HK-2 (cell line): ENCODE measurements around the gene SYNDIG1.

Experiments used
- DNase-seq: peaks from one replicate; pipeline ENCODE4 v3.0.0-alpha.2; 2018; ENCODE audit not compliant: unreplicated experiment

The SYNDIG1 gene

DNA sequence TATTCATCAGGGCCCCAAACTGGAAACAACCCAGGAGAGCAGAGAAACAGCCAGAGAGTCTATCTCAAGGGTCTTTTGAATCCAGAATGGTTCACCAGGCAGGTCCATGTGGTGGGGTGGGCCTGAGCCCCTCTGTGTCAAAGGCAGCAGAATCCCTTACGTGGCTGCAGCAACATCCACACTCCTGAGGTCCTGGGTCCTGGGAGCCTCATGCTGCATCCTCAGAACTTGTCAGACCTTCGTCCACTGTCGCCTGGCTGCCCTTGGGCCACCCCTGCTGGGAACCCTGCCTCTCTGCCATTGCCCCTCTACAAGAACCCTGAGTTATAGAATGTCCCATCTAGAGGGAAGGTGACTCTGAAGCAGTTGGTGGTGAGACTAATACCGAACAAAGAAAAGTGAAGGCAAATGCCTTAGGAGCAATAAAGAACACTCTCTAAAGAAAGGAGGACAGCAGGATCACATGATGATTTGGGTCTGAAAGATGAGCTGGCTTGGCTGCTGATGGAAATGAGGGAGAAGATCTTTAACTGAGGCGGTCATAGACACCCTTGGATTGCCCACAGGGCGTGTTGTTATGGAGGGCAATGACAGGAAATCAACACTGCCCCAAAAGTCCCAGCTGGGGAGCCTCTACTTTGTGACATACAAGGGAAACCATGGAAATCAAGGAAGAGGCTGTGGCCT is 161.2 kb downstream of the SYNDIG1 start:
- DNase-seq = no peak

- DNase-seq = no peak
Measured at GRCh38 chr20:24631173-24631505, 161.7 kb downstream of the SYNDIG1 start.

DNA sequence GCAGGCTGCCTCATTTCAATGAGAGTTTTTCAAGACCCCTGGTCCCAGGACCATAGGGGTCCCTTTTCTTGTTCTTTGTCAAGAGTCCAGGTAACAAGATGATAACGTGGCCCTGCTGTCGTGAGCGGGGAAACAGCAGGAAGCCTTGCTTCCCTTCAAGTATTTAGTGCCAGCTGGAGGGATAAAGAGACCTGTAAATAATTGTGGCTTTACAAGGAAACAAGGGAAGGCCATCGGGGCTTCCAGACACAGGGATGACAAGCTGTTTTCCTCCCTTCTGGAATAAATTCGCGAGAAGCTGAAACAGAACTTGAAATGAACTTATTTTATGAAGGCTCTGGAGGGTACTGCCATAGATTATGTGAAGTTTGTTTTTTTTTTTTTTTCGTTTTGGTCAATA is 163.2 kb downstream of the SYNDIG1 start:
- no peak for DNase-seq

- DNase-seq = no peak
Measured at GRCh38 chr20:24633026-24633425, 163.6 kb downstream of the SYNDIG1 start.

DNA sequence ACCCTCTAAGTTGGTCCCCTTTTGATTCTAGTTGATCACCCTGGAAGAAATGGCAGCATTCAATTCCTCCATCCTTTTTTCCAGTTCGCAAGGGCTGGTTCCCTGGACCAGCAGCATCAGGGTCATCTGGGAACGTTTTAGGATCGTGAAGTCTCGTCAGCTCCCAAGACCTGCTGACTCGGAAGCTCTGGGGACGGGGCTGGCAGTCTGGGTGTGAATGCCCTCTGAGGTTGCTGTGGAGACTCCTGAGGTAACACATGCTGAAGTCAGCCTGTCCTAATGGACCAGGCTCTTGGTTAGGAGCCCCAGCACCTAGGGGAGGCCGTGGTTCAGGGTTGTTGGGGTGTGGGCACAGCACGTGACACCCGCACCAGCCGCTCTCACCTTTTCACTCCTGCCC is 164.1 kb downstream of the SYNDIG1 start:
- DNase-seq = no peak

GRCh38 chr20:24634855-24635254 is 165.4 kb downstream of the SYNDIG1 start:
- peak; percentile 44 for DNase-seq

- DNase-seq = no peak
Measured at GRCh38 chr20:24636626-24637025, 167.2 kb downstream of the SYNDIG1 start.

- DNase-seq = no peak
Measured at GRCh38 chr20:24637087-24637486, 167.7 kb downstream of the SYNDIG1 start.

- DNase-seq = no peak
Measured at GRCh38 chr20:24637941-24638340, 168.5 kb downstream of the SYNDIG1 start.

- no peak for DNase-seq
Measured at GRCh38 chr20:24638591-24639548, 169.4 kb downstream of the SYNDIG1 start.

GRCh38 chr20:24640276-24640675 is 170.8 kb downstream of the SYNDIG1 start:
- no peak for DNase-seq

- DNase-seq = no peak
Measured at GRCh38 chr20:24640686-24641085, 171.3 kb downstream of the SYNDIG1 start.

GRCh38 chr20:24643731-24644626 is 174.6 kb downstream of the SYNDIG1 start:
- DNase-seq = no peak

DNA sequence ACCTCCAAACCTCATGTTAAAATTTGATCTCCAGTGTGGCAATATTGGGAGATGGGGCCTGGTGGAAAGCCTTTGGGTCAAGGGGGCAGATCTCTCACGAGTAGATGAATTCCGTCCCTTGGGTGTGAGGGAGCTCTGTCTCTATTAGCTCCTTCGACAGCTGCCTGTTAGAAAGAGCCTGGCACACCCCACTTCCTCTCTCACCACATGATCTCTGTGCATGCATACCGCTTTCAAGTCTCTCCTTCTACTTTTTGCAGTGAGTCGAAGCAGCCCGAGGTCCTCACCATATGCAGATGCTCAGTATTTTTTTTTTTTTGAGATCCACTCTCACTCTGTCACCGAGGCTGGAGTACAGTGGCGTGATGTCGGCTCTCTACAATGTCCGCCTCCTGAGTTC is 176.9 kb downstream of the SYNDIG1 start:
- DNase-seq = no peak

- DNase-seq = no peak
Measured at GRCh38 chr20:24647713-24648112, 178.3 kb downstream of the SYNDIG1 start.

DNA sequence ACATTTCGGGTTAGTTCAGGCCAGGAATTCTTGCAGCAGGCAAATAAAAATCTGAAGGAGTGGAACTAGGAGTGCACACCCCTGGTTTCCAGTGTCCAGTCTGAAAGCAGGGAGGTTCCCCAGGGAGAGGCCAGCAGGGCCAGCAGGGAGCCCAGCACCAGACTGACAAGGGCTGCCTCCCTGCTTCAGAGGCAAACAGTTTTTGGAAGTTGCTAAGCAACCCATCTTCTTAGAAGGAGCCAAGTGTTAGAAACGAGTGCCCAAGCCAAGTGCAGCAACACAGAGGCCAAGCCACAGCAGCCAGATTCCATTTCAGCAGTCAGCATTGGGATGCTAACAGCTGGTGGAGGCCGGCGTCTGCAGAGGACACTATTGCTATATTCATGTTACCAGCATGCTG is 179.1 kb downstream of the SYNDIG1 start:
- no peak for DNase-seq

DNA sequence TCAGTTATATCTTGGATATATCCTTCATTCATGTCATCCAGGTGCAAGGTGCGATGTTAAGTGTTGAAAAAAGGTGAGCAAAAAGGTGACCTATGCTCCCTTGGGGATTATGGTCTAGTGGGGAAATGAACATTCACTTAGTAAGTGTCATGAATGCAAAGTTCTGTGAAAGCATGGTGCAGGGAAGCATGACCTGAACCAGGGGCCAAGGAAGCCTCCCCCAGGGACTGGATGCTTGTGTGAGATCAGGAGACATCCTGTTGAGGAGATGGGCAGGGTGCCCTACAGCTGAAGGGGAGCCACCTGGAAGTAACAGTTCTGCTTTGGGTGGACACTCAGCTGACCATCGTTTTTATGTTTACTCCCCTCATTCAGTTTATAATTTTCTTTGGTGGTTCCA is 179.5 kb downstream of the SYNDIG1 start:
- no peak for DNase-seq

GRCh38 chr20:24649787-24650490 is 180.5 kb downstream of the SYNDIG1 start:
- no peak for DNase-seq

DNA sequence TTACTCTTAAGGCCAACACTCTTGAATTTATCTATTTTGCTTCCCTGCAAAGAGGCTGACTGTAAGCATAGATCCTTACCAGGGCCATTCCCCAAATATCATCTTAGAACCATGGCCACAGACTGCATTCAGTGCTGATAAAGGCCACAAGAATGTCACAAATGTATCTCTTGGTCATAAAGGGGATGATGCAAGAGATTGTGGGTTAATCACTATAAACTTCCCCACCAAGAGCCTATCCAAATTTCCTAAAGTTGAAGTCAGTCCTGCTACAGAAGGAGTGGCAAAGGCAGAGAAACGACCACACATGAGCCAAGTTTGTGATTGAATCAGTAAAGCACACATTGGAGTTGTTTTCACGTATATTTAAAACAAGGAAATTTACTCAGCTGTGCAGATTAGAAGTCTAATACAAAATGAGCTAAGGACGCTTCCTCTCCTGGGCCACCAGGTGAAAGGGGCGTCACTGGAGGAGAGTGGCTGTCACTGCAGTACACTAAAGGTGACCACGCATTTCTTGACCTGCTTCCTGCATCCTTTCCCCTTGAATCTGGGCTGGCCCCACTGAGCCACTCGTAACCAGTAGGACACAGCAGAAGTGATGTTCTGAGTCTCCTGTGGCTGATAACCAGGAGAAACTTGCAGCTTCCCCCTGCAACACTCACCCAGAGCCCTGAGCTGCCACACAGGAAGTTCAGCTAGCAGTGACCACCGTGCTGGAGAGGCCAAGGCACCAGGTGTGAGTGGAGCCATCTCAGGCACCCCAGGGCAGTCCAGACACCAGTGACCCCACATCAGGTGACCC is 181.9 kb downstream of the SYNDIG1 start:
- no peak for DNase-seq

DNA sequence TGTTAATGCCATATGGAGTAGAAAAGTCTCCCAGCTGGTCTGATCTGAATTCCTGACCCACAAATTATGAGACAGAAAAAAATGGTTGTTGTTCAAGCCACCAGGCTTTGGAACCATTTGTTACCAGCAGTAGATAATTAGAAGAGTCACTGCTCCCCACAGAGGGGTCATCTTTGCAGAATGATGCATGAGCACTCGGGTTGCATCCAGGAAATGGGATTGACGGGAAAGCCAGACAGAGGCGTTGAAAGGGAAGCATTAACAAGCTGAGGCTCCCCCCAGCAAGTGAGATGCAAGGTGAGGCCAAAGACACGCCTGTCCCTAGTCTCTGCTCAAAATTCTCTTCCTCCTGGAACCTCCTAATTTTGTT is 182.5 kb downstream of the SYNDIG1 start:
- DNase-seq = no peak

GRCh38 chr20:24653306-24653705 is 183.9 kb downstream of the SYNDIG1 start:
- no peak for DNase-seq
